Testis (tissue), 3 donors: ENCODE results near the gene OR51B5. TPM values are rescaled to one million over a fixed set of nuclear protein-coding genes. Genes with fewer than 3 reads are reported as not detected.

ENCODE experiments used
- DNase-seq: peaks from one replicate; pipeline ENCODE4 v3.0.0-alpha.2; 2019
- H3K27ac ChIP-seq, 2 donors: fragments of 200-600 bp; sonication (generic); one replicate each; pipeline ENCODE4 v1.5.1; 2019
- H3K27me3 ChIP-seq: fragments of 200-600 bp; sonication (generic); one replicate; pipeline ENCODE4 v1.5.1; 2019
- H3K36me3 ChIP-seq: fragments of 200-600 bp; sonication (generic); one replicate; pipeline ENCODE4 v1.5.1; 2017; ENCODE audit warnings: low read depth; ENCODE audit errors: missing control alignments
- H3K4me1 ChIP-seq: fragments of 200-600 bp; sonication (generic); one replicate; pipeline ENCODE4 v1.5.1; 2019
- H3K4me3 ChIP-seq, 2 donors: fragments of 200-600 bp; sonication (generic); one replicate each; pipeline ENCODE4 v1.5.1; 2017 to 2019
- H3K9me3 ChIP-seq: fragments of 200-600 bp; sonication (generic); one replicate; pipeline ENCODE4 v1.5.1; 2017
- POLR2A ChIP-seq: fragments of 450-650 bp; IDR thresholded peaks from one replicate; pipeline ENCODE4 v1.6.1; 2017; ENCODE audit warnings: antibody characterized with exemption, mild to moderate bottlenecking, moderate library complexity
- WGBS, 2 donors: methylation state at CpG; one replicate each; pipeline ENCODE4 v1.1.5; 2018; 5-methylcytosine and 5-hydroxymethylcytosine counted together
- intact Hi-C: fragments of 100-400 bp; cut with DNase I; formaldehyde crosslinking; loops from one replicate; pipeline ENCODE4 v1.15.1; 2023; ENCODE audit warnings: low total_unique reads
- polyA plus RNA-seq: library from polyadenylated mRNA; stranded (reverse); fragments of 350-450 nt; fragmentation: Illumina TruSeq; extraction: RNeasy Lipid Tissue Mini Kit (QIAGEN cat#74804); gene quantifications from one replicate; pipeline ENCODE4 v1.2.3, GENCODE V29; 2014; ENCODE audit warnings: low read depth, low replicate concordance; ENCODE audit not compliant: insufficient read depth
- total RNA-seq, 2 donors: library from RNA; depleted of rRNA; stranded (reverse); fragments of >200 nt; gene quantifications; one replicate each; pipeline ENCODE4 v1.2.3, GENCODE V29; 2016
- TF ChIP-seq, protein P1 (sequence below), 3 experiments: fragments of 450-650 bp in 2 of 3; fragments of 200-600 bp in 1 of 3; sonication (generic) in 1 of 3; IDR thresholded peaks; one replicate each; pipeline ENCODE4 v1.5.1; 2016 to 2019; ENCODE audit warnings: antibody characterized with exemption in 3 of 3, mild to moderate bottlenecking in 2 of 3, moderate library complexity in 1 of 3

The OR51B5 gene
- total and polyA plus RNA-seq, 3 donors from 2014 or later, result 0.78 to 2.7 (median 1.3) TPM

DNA sequence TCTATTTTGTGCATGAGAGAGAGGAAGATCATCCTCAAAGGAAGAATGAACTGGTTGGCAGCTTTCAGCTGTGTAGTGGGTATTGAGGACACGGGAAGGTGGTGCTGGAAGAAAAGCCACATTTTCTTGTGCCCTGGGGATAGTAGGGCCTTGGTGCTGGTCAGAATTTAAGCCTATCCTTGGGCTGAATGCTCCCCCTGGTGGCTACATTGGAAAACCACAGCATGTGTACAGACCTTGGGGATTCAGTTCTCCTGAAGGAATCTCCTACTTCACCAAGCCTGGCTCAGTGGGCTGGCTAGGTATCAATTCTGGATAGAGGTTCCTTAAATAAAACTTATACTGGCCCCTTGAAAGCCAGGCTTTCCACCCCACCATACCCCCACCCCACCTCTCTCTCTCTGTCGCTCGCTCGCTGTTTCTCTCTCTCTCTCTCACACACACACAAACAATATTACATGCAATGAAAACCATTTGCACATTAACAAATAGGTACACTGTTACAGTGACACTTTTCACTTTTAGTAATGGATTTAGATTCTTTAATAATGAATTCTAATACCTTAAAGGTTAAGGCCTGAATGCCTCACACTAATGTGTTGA lies 37.5 kb upstream of the OR51B5 start:
- Histone ChIP-seq H3K9me3 (no peaks in the 10 kb centered on the region), H3K27ac (no peak overlapping the region), H3K4me1 (no peaks in the 10 kb centered on the region), H3K27me3 (no peaks in the 10 kb centered on the region), H3K36me3 (no peaks in the 10 kb centered on the region), H3K4me3 (no peak overlapping the region)
- WGBS, 2 donors, result 72 to 74% methylated on average over 4 of the region's 4 CpGs
- intact Hi-C loops, result no loop called here
- TF ChIP-seq POLR2A, result no peak
- TF ChIP-seq, protein P1, sequence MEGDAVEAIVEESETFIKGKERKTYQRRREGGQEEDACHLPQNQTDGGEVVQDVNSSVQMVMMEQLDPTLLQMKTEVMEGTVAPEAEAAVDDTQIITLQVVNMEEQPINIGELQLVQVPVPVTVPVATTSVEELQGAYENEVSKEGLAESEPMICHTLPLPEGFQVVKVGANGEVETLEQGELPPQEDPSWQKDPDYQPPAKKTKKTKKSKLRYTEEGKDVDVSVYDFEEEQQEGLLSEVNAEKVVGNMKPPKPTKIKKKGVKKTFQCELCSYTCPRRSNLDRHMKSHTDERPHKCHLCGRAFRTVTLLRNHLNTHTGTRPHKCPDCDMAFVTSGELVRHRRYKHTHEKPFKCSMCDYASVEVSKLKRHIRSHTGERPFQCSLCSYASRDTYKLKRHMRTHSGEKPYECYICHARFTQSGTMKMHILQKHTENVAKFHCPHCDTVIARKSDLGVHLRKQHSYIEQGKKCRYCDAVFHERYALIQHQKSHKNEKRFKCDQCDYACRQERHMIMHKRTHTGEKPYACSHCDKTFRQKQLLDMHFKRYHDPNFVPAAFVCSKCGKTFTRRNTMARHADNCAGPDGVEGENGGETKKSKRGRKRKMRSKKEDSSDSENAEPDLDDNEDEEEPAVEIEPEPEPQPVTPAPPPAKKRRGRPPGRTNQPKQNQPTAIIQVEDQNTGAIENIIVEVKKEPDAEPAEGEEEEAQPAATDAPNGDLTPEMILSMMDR (IDR thresholded peaks at IDR 0.05), result peak; percentile 40 to 55 (median 43)
- peak; percentile 74 for DNase-seq

DNA sequence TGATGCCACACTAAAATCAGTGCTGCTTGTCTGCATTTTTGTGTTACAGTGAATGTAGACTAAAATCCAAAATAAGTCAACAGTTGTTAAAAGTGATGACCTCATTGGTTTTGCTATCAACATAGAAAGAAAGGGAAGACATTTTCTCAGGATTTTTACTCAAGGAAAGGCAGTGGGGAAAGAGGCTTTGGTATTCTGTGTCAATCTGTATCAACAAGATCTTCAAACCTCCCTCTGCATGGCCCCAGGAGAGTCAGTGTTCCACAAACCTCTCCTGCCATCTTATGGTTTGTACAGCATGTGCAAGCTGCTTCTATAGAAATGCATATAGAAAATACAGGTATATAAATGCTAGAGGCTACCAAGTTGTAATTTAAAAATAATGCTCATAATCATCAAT lies 26.5 kb upstream of the OR51B5 start:
- DNase-seq, result no peak
- H3K27ac ChIP-seq, result no peak overlapping the region
- no peaks in the 10 kb centered on the region for H3K9me3 ChIP-seq
- H3K36me3 ChIP-seq, result no peaks in the 10 kb centered on the region
- no peak overlapping the region for H3K4me3 ChIP-seq
- intact Hi-C loops, result no loop called here
- peaks cover 3% of the 10 kb centered on the region for H3K4me1 ChIP-seq
- TF ChIP-seq, protein P1 (IDR thresholded peaks at IDR 0.05), result no peak
- no peak for TF ChIP-seq POLR2A
- no peaks in the 10 kb centered on the region for H3K27me3 ChIP-seq

DNA sequence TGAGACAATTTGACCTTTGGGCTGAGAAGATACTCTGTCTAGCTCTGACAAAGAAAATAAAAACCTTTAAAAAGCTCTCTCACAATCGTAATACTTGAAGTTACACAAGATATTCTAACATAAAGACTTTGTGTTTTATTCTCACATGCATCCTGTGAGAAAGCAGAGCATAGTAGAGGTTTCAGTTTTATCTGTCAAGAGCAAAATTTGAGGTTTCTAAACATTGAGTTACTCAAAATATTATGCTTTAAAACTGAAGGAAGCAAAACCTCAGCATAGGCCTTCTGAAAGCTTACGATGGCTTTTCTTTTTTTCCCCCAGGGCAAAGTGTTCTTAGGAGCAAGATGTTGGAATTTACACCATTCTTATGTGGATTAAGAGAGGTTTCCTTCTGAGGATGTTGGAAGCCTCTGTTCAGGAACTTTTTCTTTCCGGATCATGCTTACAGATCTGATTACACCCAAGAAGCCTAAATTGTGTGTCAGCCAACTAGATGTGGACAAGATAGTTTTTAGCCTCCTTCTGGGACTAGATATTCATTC lies 25.2 kb upstream of the OR51B5 start:
- Histone ChIP-seq H3K27me3 (no peaks in the 10 kb centered on the region), H3K4me3 (no peak overlapping the region), H3K27ac (no peak overlapping the region), H3K9me3 (no peaks in the 10 kb centered on the region), H3K4me1 (peaks cover 3% of the 10 kb centered on the region), H3K36me3 (no peaks in the 10 kb centered on the region)
- WGBS, 2 donors, result 70 to 72% methylated on average over 3 of the region's 3 CpGs
- TF ChIP-seq POLR2A, result no peak
- TF ChIP-seq, protein P1 (IDR thresholded peaks at IDR 0.05), result no peak
- intact Hi-C loops, result no loop called here
- DNase-seq, result no peak

DNA sequence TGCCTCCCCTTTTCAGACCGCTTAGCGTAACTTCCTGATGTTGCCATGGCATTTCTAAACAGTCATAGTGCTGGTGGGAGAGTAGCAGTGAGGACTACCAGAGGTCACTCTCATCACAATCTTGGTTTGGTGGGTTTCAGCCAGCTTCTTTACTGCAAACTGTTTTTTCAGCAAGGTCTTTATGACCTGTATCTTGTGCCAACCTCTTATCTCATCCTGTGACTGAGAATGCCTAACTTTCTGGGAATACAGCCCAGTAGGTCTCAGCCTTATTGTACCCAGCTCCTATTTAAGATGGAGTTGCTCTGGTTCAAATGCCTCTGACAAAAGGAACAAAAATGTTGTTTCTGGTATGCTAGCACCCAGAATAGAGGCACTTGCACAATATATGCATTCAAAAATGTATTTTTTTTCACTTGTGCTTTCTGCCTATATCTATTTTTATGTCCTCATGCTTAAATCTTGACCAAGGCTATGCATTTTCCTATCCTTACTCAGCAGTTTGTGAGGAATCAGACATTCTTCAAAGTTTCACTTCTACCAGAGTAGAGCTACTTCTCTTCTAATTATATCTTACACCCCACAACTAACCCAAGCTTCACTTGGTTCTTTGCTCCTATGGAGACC lies 24.2 kb upstream of the OR51B5 start:
- TF ChIP-seq, protein P1 (IDR thresholded peaks at IDR 0.05), result no peak
- TF ChIP-seq POLR2A, result no peak
- DNase-seq, result no peak
- Histone ChIP-seq H3K4me3 (no peak overlapping the region), H3K9me3 (no peaks in the 10 kb centered on the region), H3K36me3 (no peaks in the 10 kb centered on the region), H3K4me1 (peaks cover 3% of the 10 kb centered on the region), H3K27me3 (no peaks in the 10 kb centered on the region), H3K27ac (no peak overlapping the region)
- intact Hi-C loops, result no loop called here
- 39 to 69% methylated on average over 2 of the region's 2 CpGs for WGBS, 2 donors
